K562 (cell line): ENCODE measurements around the gene PRSS57. TPM values are rescaled to one million over a fixed set of nuclear protein-coding genes. Genes with fewer than 3 reads are reported as not detected.
A peak's percentile ranks its signal among the peaks of the same experiment; 100 is the strongest.

Experiments used
- ATF4 ChIP-seq: fragments of 450-650 bp; formaldehyde crosslinking; IDR thresholded peaks from 2 replicates; pipeline ENCODE4 v1.4.0; 2022; ENCODE audit warnings: mild to moderate bottlenecking, moderate library complexity
- E2F8 ChIP-seq: fragments of 450-650 bp; IDR thresholded peaks from 2 replicates; pipeline ENCODE4 v1.7.1; 2018; ENCODE audit warnings: mild to moderate bottlenecking, low read depth; ENCODE audit not compliant: partially characterized antibody
- EP400 ChIP-seq: fragments of 450-650 bp; IDR thresholded peaks from 2 replicates; pipeline ENCODE4 v1.6.1; 2017; ENCODE audit warnings: antibody characterized with exemption, mild to moderate bottlenecking, moderate library complexity
- HDAC1 ChIP-seq, 2 experiments: fragments of 450-650 bp; IDR thresholded peaks; 2 replicates each; pipeline ENCODE4 v1.6.1; 2016 to 2017; ENCODE audit warnings: inconsistent platforms in 1 of 2, mild to moderate bottlenecking in 1 of 2, moderate library complexity in 1 of 2
- NBN ChIP-seq: fragments of 450-650 bp; IDR thresholded peaks from 2 replicates; pipeline ENCODE4 v1.6.1; 2016; ENCODE audit warnings: low read depth, mild to moderate bottlenecking
- NFE2 ChIP-seq: IDR thresholded peaks from 2 replicates; pipeline ENCODE4 v1.6.1; 2014; ENCODE audit warnings: antibody characterized with exemption, low read depth
- PHF8 ChIP-seq: fragments of 200-600 bp; sonication (generic); IDR thresholded peaks from 2 replicates; pipeline ENCODE4 v1.6.1; 2012; ENCODE audit warnings: mixed run types, mild to moderate bottlenecking, inconsistent platforms, low read length, moderate library complexity, borderline replicate concordance
- POLR2AphosphoS5 ChIP-seq: IDR thresholded peaks from 2 replicates; pipeline ENCODE4 v1.6.1; 2011; ENCODE audit warnings: mild to moderate bottlenecking, low read depth, low read length, moderate library complexity; ENCODE audit not compliant: control insufficient read depth, insufficient read depth
- SMAD4 ChIP-seq: fragments of 250-450 bp; sonication (Bioruptor Pico); conservative IDR thresholded peaks from 2 replicates; pipeline ENCODE4 v1.8.0; 2021; ENCODE audit warnings: inconsistent platforms, mild to moderate bottlenecking, moderate library complexity
- SP1 ChIP-seq: sonication (generic); formaldehyde crosslinking; IDR thresholded peaks from 2 replicates; pipeline ENCODE4 v1.8.1; 2022; ENCODE audit warnings: mild to moderate bottlenecking, missing genetic modification reagents
- TRIM24 ChIP-seq, 2 experiments: fragments of 450-650 bp; IDR thresholded peaks; 2 replicates each; pipeline ENCODE4 v1.6.1; 2016
- polyA plus RNA-seq, 8 experiments: library from polyadenylated mRNA; depleted of rRNA in 4 of 8; stranded (reverse) in 5 of 8; unstranded in 3 of 8; fragments of >200 nt; fragmentation: Nextera tagmentation in 2 of 8; fragmentation: Illumina TruSeq in 1 of 8; extraction: Ambion mirVana in 2 of 8; extraction: Trizol in 1 of 8; gene quantifications; 2 replicates each; pipeline versions ENCODE4 v1.2.1 to v1.2.3, GENCODE V29; 2011 to 2014; ENCODE audit warnings: inconsistent platforms in 1 of 8, missing spikeins in 1 of 8
- total RNA-seq, 7 experiments: library from RNA; depleted of rRNA in 6 of 7; stranded (reverse); fragments of >200 nt in 6 of 7; fragmentation: Illumina TruSeq in 2 of 7; extraction: Trizol in 2 of 7; gene quantifications; 2 replicates each; pipeline versions ENCODE4 v1.2.1 to v1.2.3, GENCODE V29; 2011 to 2021; ENCODE audit warnings: low replicate concordance in 1 of 7
- TF ChIP-seq, protein P1 (sequence below): fragments of 250-450 bp; sonication (Bioruptor Pico); IDR thresholded peaks from 2 replicates; pipeline ENCODE4 v1.4.0; 2020
- TF ChIP-seq, protein P2 (sequence below): conservative IDR thresholded peaks from 2 replicates; pipeline ENCODE4 v1.6.1; 2011; ENCODE audit warnings: low read depth, mild to moderate bottlenecking, low read length; ENCODE audit not compliant: control insufficient read depth

PRSS57 gene
- total and polyA plus RNA-seq, 9 of the 15 experiments (the other 6 are each of a cell fraction or from before 2014, with no cell fraction given) = 0.06 to 2.5 (median 1.3) TPM; not detected in 3

DNA sequence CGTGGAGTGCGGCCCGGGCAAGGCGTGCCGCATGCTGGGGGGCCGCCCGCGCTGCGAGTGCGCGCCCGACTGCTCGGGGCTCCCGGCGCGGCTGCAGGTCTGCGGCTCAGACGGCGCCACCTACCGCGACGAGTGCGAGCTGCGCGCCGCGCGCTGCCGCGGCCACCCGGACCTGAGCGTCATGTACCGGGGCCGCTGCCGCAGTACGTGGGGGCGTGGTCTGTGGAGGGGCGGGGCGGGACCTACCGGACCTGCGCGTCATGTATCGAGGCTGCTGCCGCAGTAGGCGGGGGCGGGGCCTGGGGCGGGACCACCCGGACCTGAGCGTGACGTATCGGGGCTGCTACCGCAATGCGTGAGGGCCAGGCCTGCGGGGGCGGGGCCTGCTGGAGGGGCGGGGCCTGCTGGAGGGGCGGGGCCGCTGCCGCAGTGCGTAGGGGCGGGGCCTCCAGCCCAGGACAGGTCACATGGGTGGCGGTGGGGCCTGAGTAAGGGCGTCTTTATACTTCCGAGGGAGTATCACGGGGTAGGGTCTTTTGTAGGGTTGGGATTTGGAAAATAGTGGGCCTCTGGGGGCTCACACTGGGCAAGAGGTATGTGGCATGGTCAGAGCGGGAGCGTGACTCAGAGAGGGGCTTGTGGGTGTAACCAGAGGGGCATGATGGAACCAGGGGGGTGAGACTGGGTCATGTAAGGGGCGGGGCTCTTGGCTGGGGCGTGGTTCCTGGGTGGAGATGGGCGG, 14.8 kb downstream of the PRSS57 start (continued):
- TF ChIP-seq, protein P1, sequence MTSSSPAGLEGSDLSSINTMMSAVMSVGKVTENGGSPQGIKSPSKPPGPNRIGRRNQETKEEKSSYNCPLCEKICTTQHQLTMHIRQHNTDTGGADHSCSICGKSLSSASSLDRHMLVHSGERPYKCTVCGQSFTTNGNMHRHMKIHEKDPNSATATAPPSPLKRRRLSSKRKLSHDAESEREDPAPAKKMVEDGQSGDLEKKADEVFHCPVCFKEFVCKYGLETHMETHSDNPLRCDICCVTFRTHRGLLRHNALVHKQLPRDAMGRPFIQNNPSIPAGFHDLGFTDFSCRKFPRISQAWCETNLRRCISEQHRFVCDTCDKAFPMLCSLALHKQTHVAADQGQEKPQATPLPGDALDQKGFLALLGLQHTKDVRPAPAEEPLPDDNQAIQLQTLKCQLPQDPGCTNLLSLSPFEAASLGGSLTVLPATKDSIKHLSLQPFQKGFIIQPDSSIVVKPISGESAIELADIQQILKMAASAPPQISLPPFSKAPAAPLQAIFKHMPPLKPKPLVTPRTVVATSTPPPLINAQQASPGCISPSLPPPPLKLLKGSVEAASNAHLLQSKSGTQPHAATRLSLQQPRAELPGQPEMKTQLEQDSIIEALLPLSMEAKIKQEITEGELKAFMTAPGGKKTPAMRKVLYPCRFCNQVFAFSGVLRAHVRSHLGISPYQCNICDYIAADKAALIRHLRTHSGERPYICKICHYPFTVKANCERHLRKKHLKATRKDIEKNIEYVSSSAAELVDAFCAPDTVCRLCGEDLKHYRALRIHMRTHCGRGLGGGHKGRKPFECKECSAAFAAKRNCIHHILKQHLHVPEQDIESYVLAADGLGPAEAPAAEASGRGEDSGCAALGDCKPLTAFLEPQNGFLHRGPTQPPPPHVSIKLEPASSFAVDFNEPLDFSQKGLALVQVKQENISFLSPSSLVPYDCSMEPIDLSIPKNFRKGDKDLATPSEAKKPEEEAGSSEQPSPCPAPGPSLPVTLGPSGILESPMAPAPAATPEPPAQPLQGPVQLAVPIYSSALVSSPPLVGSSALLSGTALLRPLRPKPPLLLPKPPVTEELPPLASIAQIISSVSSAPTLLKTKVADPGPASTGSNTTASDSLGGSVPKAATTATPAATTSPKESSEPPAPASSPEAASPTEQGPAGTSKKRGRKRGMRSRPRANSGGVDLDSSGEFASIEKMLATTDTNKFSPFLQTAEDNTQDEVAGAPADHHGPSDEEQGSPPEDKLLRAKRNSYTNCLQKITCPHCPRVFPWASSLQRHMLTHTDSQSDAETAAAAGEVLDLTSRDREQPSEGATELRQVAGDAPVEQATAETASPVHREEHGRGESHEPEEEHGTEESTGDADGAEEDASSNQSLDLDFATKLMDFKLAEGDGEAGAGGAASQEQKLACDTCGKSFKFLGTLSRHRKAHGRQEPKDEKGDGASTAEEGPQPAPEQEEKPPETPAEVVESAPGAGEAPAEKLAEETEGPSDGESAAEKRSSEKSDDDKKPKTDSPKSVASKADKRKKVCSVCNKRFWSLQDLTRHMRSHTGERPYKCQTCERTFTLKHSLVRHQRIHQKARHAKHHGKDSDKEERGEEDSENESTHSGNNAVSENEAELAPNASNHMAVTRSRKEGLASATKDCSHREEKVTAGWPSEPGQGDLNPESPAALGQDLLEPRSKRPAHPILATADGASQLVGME (CRISPR knock-in tag) = peak; percentile 44; the same call in 1 of the 2 replicates
- TF ChIP-seq HDAC1 (IDR thresholded peaks at IDR 0.05) (peak in 1 of 2 experiments; percentile 94; a peak in 2 of 4 replicates), POLR2AphosphoS5 (peak; percentile 67), TRIM24 (IDR thresholded peaks at IDR 0.05) (no peak), NBN (no peak), SP1 (peak; percentile 70), NFE2 (0 out of 2 replicates have a peak, but pooled peaks have one; percentile 0), PHF8 (peak; percentile 95; the same call in 1 of the 2 replicates), E2F8 (peak; percentile 58), SMAD4 (CRISPR knock-in tag) (peak; percentile 83), ATF4 (CRISPR knock-in tag) (peak; percentile 56; the same call in 1 of the 2 replicates), EP400 (peak; percentile 80)
- TF ChIP-seq, protein P2, sequence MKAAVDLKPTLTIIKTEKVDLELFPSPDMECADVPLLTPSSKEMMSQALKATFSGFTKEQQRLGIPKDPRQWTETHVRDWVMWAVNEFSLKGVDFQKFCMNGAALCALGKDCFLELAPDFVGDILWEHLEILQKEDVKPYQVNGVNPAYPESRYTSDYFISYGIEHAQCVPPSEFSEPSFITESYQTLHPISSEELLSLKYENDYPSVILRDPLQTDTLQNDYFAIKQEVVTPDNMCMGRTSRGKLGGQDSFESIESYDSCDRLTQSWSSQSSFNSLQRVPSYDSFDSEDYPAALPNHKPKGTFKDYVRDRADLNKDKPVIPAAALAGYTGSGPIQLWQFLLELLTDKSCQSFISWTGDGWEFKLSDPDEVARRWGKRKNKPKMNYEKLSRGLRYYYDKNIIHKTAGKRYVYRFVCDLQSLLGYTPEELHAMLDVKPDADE = peak; percentile 74; the same call in 1 of the 2 replicates
